Lower leg skin (tissue), 4 donors: ENCODE measurements around the gene PEAR1. TPM values are rescaled to one million over a fixed set of nuclear protein-coding genes. Genes with fewer than 3 reads are reported as not detected.
"Not testable (repeated sequence)": the region's sequence is repeated elsewhere in the genome, so short reads cannot be mapped to it uniquely, and the experiment has no call there.

Experiments
- DNase-seq, 2 donors: peaks; one replicate each; pipeline ENCODE4 v3.0.0-alpha.2; 2019; ENCODE audit warnings: low spot score in 2 of 2
- H3K4me3 ChIP-seq: fragments of 200-600 bp; sonication (generic); 2 replicates; pipeline ENCODE4 v1.5.1; 2017; ENCODE audit warnings: mild to moderate bottlenecking, low read depth; ENCODE audit not compliant: poor library complexity, severe bottlenecking
- POLR2A ChIP-seq, 2 donors: fragments of 450-650 bp; IDR thresholded peaks; one replicate each; pipeline ENCODE4 v1.6.1; 2016 to 2017; ENCODE audit warnings: antibody characterized with exemption in 2 of 2, mild to moderate bottlenecking in 1 of 2, moderate library complexity in 1 of 2
- WGBS, 2 donors: methylation state at CpG; one replicate each; pipeline ENCODE4 v1.1.5; 2018; 5-methylcytosine and 5-hydroxymethylcytosine counted together
- intact Hi-C: fragments of 100-400 bp; cut with DNase I; formaldehyde crosslinking; loops from one replicate; pipeline ENCODE4 v1.15.0; 2023; ENCODE audit warnings: low total_unique reads
- total RNA-seq, 4 donors: library from RNA; depleted of rRNA; stranded (reverse); fragments of >200 nt; gene quantifications; one replicate each; pipeline ENCODE4 v1.1.0, GENCODE V29; 2016
- TF ChIP-seq, protein P1 (sequence below), 3 donors: fragments of 450-650 bp; IDR thresholded peaks; one replicate each; pipeline ENCODE4 v1.5.1; 2016; ENCODE audit warnings: antibody characterized with exemption in 3 of 3, mild to moderate bottlenecking in 3 of 3, moderate library complexity in 2 of 3

Gene PEAR1
- total RNA-seq, 4 donors from 2014 or later = 2.1 to 10.2 (median 6.6) TPM

DNA sequence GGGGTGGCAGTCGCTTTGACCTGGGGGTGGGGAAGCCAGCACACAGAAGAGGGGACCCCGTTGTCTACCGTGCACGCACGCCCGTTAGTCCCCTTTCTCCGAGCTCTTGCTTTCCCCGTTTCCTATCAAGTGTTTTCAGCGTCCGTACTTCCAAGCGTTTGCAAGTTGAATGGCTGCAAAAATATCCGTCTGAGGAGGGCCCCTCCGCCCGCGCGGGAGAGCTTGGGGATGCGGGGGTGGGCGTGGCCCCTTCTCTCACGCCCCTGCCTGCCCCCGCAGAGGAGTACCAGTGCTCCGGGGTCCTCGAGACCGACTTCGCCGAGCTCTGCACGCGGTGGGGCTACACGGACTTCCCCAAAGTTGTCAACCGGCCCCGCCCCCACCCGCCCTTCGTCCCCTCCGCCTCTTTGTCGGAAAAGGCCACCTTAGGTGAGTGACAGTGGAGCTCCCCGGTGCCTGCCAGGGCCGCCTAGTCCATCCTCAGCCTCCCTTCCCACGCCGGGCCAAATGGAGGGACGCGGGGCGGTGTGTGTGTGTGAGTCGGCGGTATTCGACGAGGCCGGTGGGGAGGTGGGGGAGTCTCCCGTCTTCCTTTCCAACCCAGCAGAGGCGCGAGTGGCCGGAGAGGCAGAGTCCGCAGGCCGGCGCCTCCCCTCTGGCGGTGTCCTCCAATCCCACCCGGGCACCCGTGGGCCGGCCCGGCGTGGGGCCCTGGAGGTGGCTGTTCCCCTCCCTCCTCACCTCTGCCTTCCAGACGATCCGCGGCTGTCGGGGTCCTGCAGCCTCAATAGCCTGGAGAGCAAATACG lies 30.4 kb downstream of the PEAR1 start:
- no peak overlapping the region for H3K4me3 ChIP-seq
- DNase-seq = no peak
- TF ChIP-seq, protein P1, sequence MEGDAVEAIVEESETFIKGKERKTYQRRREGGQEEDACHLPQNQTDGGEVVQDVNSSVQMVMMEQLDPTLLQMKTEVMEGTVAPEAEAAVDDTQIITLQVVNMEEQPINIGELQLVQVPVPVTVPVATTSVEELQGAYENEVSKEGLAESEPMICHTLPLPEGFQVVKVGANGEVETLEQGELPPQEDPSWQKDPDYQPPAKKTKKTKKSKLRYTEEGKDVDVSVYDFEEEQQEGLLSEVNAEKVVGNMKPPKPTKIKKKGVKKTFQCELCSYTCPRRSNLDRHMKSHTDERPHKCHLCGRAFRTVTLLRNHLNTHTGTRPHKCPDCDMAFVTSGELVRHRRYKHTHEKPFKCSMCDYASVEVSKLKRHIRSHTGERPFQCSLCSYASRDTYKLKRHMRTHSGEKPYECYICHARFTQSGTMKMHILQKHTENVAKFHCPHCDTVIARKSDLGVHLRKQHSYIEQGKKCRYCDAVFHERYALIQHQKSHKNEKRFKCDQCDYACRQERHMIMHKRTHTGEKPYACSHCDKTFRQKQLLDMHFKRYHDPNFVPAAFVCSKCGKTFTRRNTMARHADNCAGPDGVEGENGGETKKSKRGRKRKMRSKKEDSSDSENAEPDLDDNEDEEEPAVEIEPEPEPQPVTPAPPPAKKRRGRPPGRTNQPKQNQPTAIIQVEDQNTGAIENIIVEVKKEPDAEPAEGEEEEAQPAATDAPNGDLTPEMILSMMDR (IDR thresholded peaks at IDR 0.05) = no peak
- TF ChIP-seq POLR2A (IDR thresholded peaks at IDR 0.05) = no peak
- WGBS, 2 donors = 1 to 6% methylated on average over 27 to 49 of the region's 64 CpGs
- intact Hi-C loops = no loop called here

DNA sequence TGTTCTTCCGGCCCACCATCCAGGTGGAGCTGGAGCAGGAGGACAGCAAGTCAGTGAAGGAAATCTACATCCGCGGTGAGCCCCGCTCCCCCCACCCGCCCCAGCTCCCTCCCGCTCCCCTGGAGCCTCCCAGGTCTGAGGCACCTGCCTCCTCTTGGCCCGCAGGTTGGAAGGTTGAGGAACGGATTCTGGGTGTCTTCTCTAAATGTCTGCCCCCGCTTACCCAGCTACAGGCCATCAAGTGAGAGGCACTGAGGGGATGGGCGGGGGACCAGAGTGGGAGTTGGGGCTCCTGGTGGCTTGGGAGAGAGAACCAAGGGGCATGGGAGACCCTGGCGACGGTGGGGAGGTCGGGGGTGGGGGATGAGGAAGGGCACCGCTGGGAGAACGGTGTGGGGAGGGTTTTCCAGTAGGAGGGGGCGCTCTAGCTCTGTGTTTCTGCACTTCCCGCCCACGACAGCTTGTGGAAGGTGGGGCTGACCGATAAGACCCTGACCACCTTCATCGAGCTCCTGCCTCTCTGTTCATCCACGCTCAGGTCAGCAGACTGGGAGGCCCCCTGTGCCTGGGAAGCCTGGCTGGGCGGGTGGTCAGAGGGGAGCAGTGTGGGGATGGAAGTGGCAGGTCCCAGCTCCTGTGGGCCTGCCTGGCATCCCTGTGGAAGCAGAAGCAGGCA lies 31.1 kb downstream of the PEAR1 start:
- no peak for DNase-seq
- 52 to 53% methylated on average over 15 to 17 of the region's 22 CpGs for WGBS, 2 donors
- H3K4me3 ChIP-seq = no peak overlapping the region
- intact Hi-C loops = no loop called here
- TF ChIP-seq, protein P1 (IDR thresholded peaks at IDR 0.05) = no peak
- TF ChIP-seq POLR2A (IDR thresholded peaks at IDR 0.05) = no peak

DNA sequence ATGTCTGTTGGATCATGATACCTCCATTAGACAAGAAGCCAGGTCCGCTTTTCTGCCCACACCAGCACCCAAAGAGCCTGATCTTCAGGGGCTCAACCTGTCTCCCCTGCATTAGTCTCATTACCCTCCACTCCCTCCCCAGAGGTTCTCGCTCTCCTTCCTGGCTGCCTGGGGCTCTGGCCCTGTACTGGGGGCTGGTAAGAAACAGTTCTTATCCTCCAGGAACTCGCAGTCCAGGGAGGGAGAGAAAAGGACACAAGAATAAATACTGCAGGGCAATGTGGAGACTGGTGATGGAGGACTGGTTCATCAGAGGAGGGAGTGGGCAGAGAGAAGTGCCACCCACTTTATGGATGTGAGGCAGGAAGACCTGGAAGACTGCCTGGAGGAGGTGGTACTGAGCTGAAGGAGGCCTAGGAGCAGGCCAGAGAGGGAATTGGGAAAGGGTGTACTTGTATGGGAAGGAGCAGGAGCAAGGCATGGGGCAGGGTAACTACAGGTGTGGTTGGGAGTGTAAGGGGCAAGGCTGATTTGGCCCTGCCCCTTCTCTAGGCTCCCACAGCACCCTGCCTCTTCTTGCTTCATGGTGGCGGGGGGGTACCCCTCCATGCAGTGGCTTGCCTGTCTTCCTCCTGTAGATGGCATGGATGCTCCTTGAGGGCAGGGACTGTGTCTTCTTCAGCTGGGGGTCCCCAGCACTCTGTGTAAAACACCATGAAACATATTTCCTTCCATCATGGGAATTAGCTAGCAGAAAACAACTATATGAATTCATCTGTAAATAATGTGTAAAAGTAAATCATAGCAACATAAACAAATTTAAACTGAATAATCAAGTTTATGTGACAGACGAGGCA lies 31.9 kb downstream of the PEAR1 start:
- WGBS, 2 donors = 81% methylated on average over 5 of the region's 5 CpGs
- TF ChIP-seq, protein P1 (IDR thresholded peaks at IDR 0.05) = no peak
- TF ChIP-seq POLR2A (IDR thresholded peaks at IDR 0.05) = no peak
- intact Hi-C loops = no loop called here

DNA sequence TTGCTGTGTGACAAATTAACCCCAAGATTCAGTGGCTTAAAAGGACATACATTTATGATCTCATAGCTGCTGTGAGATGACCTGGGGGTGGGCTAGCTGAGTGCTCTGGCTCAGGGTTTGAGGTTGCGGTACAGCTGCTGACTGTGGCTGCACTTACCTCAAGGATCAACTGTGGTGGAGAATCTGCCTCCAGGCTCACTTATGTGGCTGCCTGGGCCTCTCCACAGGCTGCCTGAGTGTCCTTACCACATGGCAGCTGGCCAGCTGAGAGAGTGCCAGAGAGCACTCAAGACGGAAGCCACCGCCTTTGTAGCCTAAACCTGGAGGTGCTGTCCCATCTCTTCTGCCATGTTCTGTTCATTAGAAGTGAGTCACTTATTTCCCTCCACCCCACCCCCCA lies 32.7 kb downstream of the PEAR1 start:
- WGBS, 2 donors = 36 to 46% methylated on average over 3 of the region's 3 CpGs
- H3K4me3 ChIP-seq = no peak overlapping the region
- TF ChIP-seq, protein P1 (IDR thresholded peaks at IDR 0.05) = no peak
- DNase-seq = peak in 1 of 2 donors; percentile 35
- intact Hi-C loops = no loop called here

More for the DNA sequence above, 31.9 kb downstream of the PEAR1 start:
- DNase-seq = no peak
- no peak overlapping the region for H3K4me3 ChIP-seq

DNA sequence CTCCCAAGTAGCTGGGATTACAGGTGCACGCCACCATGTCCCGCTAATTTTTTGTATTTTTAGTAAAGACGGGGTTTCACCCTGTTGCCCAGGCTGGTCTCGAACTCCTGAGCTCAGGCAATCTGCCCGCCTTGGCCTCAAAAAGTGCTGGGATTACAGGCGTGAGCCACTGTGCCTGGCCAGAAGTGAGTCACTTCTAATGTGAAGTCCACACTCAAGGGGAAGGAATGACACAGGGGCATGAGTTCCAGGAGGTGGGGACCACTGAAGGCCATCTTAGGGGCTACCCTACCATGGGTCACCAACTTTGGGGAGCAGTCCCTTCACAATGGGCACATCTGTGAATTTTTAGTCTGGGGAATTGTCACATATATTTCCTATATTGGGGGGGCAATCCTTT lies 33.2 kb downstream of the PEAR1 start:
- DNase-seq, intact Hi-C loops, H3K4me3 ChIP-seq: not testable (repeated sequence)
- WGBS, 2 donors = 87 to 92% methylated on average over 6 of the region's 6 CpGs
